Stimulated activated CD8-positive, alpha-beta memory T cell treated with anti-CD3 and anti-CD28 coated beads, Interleukin-7, amount 100 ng/mL, for 4 hours (primary cell): Measurements from ENCODE around the gene INSRR.

Experiments
- DNase-seq, 2 donors: peaks; one replicate each; pipeline ENCODE4 v3.0.0-alpha.2; 2020; ENCODE audit warnings: low read depth in 2 of 2

Gene INSRR

DNA sequence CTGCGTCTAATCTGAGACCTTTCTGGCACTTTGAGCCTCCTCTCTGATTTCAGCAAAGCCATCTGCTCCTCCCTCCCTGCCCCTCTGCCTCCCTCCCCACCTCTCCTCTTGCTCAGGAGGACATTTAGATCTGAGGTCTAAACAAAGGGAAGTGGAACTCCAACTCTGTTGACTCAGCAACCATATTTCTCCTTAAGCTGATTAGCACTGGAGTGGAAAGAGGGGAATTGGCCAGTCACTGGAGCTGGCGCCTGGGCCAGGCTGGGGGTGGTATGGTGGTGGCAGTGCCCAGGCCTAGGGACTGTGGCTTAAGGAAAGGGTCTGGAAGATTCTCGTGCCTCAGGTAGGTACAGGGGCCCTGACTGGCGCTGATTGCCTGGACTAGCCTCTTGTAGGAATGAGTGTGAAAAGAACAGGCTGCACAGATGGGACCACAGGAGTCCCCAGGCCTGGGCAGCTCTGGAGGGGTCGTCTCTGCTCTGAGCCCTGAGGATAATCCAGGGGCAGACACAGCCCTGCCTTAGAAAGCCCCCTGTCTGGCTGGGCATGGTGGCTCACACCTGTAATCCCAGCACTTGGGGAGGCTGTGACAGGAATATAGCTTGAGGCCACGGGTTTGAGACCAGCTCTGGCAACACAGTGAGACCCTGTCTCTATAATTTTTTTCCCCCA lies 54.2 kb downstream of the INSRR start:
- DNase-seq: no peak

DNA sequence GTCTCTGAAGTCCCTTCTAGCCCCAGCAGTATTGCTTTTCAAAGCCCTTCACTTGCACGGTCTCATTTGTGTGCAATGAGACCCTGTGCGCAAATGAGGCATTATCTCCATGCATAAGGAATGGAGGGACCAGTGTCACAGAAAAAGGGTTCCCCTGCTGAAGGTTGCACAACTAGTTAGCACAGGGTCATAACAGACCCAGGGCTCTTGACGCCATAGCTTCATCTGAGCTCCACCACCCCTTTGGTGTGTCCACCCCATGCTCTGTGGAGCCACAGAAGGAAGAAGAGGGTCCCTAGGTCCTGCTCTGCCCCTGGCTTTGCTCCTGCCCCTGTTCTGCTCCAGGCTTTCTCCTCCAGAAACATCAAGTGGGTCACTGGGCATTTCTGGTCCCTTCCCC lies 54.9 kb downstream of the INSRR start:
- DNase-seq: no peak

DNA sequence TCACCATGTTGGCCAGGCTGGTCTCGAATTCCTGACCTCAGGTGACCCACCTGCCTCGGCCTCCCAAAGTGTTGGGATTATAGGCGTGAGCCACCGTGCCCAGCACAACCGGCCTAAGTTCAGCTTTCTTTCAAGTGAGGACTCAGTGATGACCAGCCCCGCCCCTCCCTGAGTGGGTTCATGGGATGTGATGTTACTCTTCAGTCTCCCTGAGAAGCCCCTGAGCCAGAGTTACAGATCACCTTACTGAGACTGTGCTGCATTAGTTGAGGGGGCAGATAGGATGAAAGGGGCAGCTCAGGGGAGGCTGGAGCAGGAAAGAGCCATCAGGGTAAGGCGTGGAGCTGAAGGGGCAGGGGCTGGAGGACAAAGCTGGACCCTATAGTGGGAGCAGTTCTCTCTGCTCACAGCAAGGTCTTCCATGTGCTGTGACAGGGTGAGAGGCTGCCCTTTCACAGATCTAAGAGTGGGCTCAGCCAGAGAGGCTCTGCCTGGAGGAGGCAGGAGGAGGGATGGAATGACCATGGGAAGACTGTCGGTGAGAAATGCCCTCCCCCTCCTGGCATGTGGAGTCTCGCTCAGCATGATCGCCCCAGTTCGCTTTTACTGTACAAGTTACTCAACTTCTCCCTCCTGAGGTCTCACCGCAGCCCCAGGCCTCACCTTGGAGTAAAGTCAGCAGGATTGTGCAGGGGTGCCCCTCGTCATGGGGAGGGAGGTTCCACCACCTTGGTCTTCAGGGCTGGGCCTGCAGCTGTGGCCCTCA lies 55.6 kb downstream of the INSRR start:
- no peak for DNase-seq

DNA sequence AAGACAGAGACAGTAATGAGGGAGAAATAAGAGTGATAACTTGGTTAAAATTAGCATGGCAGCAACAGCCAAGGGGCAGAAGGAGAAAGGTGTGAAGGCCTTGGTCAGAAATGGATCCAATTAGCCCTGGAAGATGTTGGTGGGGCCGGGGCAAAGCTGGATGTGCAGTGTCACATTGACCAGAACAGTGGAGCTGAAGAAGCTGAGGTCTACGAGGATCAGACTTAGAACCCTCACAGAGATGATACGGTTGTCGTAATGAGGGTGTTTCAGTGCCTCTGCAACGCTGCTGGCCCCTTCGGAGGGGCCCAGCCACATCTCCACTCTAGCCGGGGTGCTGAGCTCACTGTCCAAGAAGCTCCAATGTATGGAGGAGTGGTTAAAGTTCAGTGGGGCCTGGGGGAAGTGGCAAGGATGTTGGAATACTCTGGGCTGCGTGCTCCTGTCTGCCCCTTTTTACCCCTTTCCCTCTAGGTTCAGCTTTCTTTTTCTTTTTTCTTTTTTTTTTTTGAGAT lies 56.4 kb downstream of the INSRR start:
- no peak for DNase-seq

DNA sequence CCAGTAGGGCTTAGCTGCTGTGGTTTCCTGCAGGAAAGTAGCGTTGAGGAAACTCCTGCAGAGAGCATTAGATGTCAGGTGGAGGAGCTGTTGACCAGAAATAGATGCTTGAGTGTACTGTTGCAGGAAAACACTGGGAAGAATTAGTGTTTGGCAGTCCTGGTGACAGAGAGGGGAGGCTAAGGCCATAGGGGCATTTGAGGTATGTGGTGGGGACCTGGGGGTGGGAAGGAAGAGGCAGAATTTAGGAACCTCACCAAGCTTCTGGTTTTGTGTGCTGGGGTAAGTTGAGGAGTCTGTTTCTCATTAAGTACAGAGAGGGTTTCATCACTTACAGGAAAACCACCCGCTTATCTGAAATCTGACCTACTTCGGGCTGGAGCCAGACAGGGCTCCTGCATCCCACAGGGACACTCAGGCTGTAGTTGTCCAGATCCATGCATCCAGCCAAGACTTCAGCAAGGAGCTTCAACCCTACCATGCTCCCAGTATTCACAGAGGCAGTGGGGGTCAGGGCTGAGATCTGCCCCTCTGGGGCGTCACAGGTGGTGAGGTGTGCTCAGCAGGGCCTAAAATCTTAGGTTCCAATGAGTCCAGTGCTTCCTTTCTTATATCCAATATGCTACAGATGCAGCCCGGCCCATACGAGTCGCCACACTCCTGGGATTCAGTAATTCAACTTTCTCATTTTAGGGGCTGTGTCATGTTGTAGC lies 57.4 kb downstream of the INSRR start:
- no peak for DNase-seq

DNA sequence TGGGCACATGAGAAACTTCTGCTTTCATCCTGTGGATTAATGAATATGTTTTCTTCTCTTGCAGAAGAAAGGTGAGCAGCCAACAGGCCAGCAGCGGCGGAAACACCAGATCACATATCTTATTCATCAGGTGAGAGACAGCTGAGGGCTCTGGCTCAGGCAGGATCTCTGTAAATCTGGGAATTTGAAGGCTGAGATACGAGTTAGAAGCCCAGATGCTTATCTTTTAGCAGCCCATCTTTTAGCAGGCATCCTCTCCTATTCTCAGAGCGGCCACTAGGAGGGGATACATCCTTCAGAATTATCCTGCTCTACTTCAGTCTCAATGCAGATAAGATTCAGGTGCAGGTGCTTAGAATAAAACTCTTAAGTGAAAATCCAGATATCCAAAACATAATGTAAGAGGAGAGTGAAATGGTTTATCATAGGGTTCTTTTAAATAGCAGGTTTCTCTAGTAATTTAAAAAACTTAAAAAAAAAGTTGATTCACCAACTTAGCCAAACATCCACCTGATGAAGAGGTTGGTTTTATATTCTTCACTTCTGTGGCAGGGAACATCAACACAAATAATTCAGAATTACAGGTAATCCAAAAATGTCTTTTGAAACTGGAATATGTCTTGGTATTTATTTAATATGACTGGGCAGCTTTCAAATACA lies 61.6 kb downstream of the INSRR start:
- DNase-seq: peak in 1 of 2 donors; percentile 45

DNA sequence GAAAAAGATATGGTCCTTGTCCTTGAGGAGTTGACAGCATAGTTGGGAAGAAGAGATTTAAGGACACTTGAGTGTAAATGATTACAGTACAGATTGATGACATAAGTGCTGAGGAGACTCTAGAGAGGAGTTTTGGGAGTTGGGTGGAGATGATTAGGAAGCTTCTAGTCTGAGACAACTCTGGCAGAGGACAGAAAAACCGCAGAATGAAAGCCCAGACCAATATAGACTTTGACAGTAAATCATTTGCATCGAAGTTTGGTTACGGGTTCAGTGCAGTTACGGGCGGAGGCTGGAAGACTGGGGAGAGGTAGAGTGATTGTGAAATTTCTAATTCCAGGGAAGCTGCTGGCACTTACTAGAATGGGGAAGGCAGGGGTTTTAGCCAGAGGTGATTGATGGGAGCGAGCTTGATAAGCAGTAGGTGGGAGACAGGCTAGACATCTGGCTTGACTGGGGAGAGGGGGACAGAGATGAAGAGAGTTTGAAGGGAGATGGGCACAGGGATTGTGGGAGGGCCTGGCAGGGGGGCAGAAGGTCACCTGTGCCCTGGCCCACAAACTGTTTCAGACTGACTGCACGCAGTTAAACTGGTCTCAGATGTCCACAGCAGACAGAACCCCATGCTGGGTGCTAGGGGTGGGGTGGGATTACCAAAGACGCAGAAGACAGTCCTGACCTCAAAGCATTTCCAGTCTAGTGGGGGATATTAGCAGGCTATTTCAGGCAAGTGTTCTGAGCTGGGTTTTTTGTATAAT lies 62.4 kb downstream of the INSRR start:
- no peak for DNase-seq

DNA sequence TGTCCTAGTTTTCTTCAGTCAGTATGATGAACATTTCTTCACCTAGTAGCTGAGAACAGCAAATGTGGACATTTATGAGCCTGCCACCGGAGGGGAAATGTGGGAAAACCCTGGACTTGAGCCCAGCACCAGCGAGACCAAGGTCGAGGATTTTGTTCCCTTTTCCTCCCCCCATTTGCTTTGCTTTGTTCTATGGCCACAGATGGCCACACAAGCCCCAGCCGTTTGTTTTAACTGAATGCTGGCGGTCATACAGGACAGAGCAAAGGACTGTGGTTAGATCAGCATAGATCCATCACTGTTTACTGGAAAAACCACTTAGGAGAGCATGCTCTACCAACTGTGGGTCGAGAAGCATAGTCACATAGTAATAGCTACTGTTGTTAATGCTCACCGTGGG lies 63.1 kb downstream of the INSRR start:
- no peak for DNase-seq

DNA sequence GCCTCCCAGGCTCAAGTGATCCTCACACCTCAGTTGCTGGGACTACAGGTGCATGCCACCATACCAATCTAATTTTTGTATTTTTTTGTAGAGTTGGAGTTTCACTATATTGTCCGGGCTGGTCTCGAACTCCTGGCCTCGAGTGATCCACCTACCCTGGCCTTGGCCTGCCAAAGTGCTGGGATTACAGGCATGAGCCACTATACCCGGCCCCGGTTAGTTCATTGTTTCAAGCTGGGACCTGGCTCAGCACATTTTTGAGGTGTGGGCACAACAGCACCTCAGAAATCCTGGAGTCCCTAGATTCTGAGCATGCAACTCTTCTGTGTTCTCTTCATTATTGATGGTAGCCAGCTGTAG lies 63.6 kb downstream of the INSRR start:
- no peak for DNase-seq

DNA sequence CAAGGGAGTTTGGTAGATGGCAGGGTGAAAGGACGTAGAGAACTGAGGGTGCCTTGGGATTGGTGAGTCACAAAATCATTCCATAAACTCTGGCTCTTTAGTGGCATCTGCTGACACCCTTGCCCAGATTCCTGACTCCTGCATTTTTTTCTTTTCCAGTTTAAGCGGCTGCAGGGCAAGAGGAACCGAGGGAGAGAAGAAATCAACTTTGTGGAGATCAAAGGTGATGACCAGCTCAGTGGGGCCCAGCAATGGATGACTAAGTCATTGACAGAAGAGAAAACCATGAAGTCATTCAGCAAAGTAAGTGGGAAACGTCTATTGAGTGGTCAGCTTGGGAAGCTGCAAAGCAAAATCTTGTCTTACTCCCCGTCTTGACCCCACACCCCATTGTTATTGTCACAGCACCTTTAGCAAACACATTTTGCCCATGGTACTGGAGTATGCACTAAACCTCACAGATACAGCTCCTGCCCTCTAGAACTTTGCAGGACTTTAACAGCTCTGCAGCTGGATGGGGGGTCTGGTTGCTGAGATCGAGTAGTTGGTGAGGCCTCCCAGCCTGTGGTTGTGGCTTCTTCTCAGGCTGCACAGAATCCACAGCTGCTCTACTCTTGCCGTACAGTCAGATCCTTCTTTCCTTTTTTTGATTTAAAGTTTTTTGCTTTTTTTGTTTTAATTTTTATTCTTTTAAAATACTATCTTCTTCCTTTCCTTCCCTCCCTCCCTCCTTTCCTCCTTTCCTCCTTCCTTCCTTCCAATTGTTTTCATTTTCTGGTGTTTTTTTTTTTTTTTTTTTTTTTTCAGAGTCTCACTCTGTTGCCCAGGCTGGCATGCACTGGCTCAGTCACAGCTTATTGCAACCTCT lies 64.2 kb downstream of the INSRR start:
- DNase-seq: no peak
